Hepatocyte (in vitro differentiated cells): ENCODE data around the gene BMP10.

Source experiments
- CTCF ChIP-seq: fragments of 200-600 bp; sonication (generic); IDR thresholded peaks from 2 replicates; pipeline ENCODE4 v1.5.1; 2016; ENCODE audit warnings: antibody characterized with exemption, mild to moderate bottlenecking; ENCODE audit not compliant: poor library complexity
- EZH2 ChIP-seq: fragments of 200-600 bp; sonication (generic); IDR thresholded peaks from 2 replicates; pipeline ENCODE4 v1.6.1; 2016; ENCODE audit warnings: antibody characterized with exemption, mild to moderate bottlenecking, borderline replicate concordance
- EZH2phosphoT487 ChIP-seq: fragments of 200-600 bp; sonication (generic); IDR thresholded peaks from one replicate; pipeline ENCODE4 v1.6.1; 2018; ENCODE audit warnings: antibody characterized with exemption, mild to moderate bottlenecking, low read depth, moderate library complexity; ENCODE audit not compliant: unreplicated experiment, severe bottlenecking

GRCh38 chr2:68849579-68850030 lies 21.6 kb downstream of the BMP10 start:
- TF ChIP-seq CTCF = no peak
- no peak for TF ChIP-seq EZH2
- no peak for TF ChIP-seq EZH2phosphoT487
